ENCODE data around the gene RARRES2.

DNA sequence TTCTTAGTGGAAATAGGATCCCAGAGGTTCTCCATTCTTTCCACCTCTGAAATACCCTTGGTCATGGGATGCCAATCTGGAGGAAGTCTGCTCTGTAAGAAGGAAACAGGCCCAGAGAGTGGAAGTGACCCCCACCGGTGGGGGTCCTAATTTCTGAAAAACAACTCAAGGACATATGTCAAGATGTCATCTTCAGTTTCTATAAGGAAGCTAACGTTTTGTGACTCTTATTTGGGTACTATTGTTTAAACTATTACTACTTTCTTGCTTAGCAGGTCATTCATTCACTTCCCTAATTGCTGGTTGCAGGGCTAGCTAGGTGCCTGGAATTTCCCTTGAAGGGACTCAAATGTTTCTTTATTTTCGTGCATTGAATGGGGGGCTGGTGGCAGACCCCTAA, 35.8 kb upstream of the RARRES2 start:
- TF ChIP-seq TARDBP (IDR thresholded peaks at IDR 0.05) = no peak
- TF ChIP-seq BHLHE40 (IDR thresholded peaks at IDR 0.05; ENCODE audit: borderline replicate concordance) = no peak
- no peak for TF ChIP-seq SP1 (IDR thresholded peaks at IDR 0.05)
- TF ChIP-seq ELF4 (IDR thresholded peaks at IDR 0.05) = no peak
- TF ChIP-seq SUZ12 (IDR thresholded peaks at IDR 0.05) = no peak
- TF ChIP-seq FOXK2 (IDR thresholded peaks at IDR 0.05) = no peak
- TF ChIP-seq LEF1 (IDR thresholded peaks at IDR 0.05; ENCODE audit: borderline replicate concordance) = no peak
- TF ChIP-seq, protein P1, sequence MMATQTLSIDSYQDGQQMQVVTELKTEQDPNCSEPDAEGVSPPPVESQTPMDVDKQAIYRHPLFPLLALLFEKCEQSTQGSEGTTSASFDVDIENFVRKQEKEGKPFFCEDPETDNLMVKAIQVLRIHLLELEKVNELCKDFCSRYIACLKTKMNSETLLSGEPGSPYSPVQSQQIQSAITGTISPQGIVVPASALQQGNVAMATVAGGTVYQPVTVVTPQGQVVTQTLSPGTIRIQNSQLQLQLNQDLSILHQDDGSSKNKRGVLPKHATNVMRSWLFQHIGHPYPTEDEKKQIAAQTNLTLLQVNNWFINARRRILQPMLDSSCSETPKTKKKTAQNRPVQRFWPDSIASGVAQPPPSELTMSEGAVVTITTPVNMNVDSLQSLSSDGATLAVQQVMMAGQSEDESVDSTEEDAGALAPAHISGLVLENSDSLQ (IDR thresholded peaks at IDR 0.05) = no peak
- TF ChIP-seq FOXA1 (IDR thresholded peaks at IDR 0.05) = no peak
- no peak for TF ChIP-seq ZNF384 (IDR thresholded peaks at IDR 0.05)
- TF ChIP-seq L3MBTL2 (conservative IDR thresholded peaks at IDR 0.05) = no peak

Data from HEK293T (cell line).